Sigmoid colon (tissue), 4 donors: ENCODE data around the gene SLC47A1.

ENCODE experiments used
- EP300 ChIP-seq, 4 donors: sonication (generic); formaldehyde crosslinking; IDR thresholded peaks; one replicate each; pipeline ENCODE4 v1.6.1; 2017; ENCODE audit warnings: antibody characterized with exemption in 4 of 4
- POLR2A ChIP-seq, 2 donors: fragments of 450-650 bp; IDR thresholded peaks; one replicate each; pipeline ENCODE4 v1.6.1; 2016; ENCODE audit warnings: antibody characterized with exemption in 2 of 2, mild to moderate bottlenecking in 2 of 2, moderate library complexity in 2 of 2
- POLR2AphosphoS5 ChIP-seq, 4 donors: sonication (generic); formaldehyde crosslinking; IDR thresholded peaks; one replicate each; pipeline ENCODE4 v1.6.1; 2017; ENCODE audit warnings: antibody characterized with exemption in 4 of 4
- TF ChIP-seq, protein P1 (sequence below), 4 experiments: fragments of 450-650 bp in 3 of 4; fragments of 200-600 bp in 1 of 4; IDR thresholded peaks; one replicate each; pipeline ENCODE4 v1.5.1; 2016 to 2019; ENCODE audit warnings: antibody characterized with exemption in 4 of 4, mild to moderate bottlenecking in 3 of 4, moderate library complexity in 2 of 4

DNA sequence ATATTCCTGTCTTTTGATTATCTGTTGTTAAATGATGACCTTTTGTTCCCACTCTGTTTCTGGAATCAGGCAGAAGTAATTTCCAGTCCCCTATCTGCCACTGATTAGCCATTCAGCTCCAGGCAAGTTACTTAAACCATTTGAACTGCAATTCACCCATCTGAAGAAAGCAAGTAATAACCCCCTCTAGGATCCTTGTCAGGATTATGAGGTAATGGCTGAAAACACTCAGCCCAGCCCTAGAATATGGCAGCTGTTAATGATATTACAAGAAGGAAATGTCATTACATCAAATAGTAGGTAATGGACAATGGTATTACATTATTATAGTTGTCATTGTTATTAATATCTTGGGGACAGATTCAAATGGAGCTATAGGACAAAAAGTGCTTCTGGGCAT, 16.0 kb upstream of the SLC47A1 start:
- TF ChIP-seq, protein P1, sequence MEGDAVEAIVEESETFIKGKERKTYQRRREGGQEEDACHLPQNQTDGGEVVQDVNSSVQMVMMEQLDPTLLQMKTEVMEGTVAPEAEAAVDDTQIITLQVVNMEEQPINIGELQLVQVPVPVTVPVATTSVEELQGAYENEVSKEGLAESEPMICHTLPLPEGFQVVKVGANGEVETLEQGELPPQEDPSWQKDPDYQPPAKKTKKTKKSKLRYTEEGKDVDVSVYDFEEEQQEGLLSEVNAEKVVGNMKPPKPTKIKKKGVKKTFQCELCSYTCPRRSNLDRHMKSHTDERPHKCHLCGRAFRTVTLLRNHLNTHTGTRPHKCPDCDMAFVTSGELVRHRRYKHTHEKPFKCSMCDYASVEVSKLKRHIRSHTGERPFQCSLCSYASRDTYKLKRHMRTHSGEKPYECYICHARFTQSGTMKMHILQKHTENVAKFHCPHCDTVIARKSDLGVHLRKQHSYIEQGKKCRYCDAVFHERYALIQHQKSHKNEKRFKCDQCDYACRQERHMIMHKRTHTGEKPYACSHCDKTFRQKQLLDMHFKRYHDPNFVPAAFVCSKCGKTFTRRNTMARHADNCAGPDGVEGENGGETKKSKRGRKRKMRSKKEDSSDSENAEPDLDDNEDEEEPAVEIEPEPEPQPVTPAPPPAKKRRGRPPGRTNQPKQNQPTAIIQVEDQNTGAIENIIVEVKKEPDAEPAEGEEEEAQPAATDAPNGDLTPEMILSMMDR (IDR thresholded peaks at IDR 0.05) = no peak
- TF ChIP-seq POLR2AphosphoS5 (IDR thresholded peaks at IDR 0.05) = no peak
- TF ChIP-seq EP300 (IDR thresholded peaks at IDR 0.05) = no peak
- TF ChIP-seq POLR2A (IDR thresholded peaks at IDR 0.05) = no peak
